Measurements from ENCODE around the gene FGF12. TPM values are rescaled to one million over a fixed set of nuclear protein-coding genes. Genes with fewer than 3 reads are reported as not detected.

Gene FGF12
- total RNA-seq, 2 donors from 2014 or later, result 1.5 TPM; not detected in 1

DNA sequence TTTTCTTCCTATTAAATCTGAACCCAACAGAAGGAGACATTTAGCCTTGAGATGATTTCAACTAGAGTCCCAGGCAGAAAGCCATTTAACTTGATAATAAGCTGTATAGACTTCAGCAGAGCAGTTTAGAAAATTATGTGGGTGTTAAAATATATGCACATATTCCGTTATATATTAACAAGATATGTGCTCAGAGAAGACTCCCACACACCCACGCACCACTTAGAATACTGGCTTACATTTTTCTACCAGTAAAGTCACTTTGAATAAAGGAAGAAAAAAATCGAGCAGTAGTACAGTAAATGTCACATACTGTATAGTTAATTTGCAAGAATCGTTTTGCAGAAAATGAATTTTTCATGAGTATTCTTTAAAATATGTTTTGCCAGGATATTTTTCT, 599.3 kb downstream of the FGF12 start:
- H3K4me3 ChIP-seq, result no peak overlapping the region
- H3K27me3 ChIP-seq (replicated peaks; ENCODE audit: insufficient read depth), result no peaks in the 10 kb centered on the region
- TF ChIP-seq, protein P1, sequence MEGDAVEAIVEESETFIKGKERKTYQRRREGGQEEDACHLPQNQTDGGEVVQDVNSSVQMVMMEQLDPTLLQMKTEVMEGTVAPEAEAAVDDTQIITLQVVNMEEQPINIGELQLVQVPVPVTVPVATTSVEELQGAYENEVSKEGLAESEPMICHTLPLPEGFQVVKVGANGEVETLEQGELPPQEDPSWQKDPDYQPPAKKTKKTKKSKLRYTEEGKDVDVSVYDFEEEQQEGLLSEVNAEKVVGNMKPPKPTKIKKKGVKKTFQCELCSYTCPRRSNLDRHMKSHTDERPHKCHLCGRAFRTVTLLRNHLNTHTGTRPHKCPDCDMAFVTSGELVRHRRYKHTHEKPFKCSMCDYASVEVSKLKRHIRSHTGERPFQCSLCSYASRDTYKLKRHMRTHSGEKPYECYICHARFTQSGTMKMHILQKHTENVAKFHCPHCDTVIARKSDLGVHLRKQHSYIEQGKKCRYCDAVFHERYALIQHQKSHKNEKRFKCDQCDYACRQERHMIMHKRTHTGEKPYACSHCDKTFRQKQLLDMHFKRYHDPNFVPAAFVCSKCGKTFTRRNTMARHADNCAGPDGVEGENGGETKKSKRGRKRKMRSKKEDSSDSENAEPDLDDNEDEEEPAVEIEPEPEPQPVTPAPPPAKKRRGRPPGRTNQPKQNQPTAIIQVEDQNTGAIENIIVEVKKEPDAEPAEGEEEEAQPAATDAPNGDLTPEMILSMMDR (IDR thresholded peaks at IDR 0.05), result no peak
- ATAC-seq (ENCODE audit: insufficient number of reproducible peaks, low FRiP score, low read depth), result no peak
- DNase-seq (ENCODE audit: low spot score), result no peak
- no peaks in the 10 kb centered on the region for H3K4me1 ChIP-seq (ENCODE audit: control insufficient read depth in 1 of 2, low read depth in 2 of 2)
- H3K36me3 ChIP-seq, result no peaks in the 10 kb centered on the region
- no peaks in the 10 kb centered on the region for H3K9me3 ChIP-seq
- no peak overlapping the region for H3K27ac ChIP-seq

DNA sequence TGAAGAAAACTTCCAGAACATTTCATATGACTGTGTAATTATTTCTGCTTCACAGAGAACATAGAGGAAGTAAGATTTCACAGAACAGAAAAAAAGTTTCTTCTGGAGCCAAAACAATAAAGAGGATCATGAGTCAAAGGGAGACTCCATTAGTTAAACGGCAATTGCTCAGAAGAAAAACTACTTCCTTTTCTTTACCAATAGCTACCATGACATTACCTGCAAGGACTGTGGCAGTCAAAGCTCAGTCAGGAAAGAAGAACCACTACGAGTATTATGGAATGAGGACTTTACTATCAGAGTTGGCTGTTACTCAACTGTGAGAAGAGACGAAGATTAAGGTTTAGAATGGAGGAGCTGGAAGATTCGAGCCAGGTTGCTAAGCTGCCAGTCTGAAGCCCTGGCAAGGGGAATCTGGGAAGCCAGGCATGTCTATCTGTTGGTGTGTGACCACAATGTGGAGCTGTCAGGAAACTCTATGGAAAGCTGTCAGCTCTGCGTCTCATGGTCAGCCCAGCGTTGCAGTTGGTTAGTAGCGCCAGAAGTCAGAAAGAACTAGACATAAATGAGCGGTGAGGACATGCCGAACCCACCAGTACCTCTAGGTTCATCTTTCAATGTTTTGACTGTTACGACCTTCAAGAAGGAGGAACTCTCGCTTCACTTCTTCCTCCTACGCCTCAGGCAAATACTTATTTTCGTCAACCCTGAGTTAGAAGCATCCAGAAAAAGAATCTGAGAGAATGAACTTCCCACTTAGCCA, 604.3 kb downstream of the FGF12 start:
- TF ChIP-seq, protein P1 (IDR thresholded peaks at IDR 0.05), result no peak
- no peak for ATAC-seq (ENCODE audit: insufficient number of reproducible peaks, low FRiP score, low read depth)

DNA sequence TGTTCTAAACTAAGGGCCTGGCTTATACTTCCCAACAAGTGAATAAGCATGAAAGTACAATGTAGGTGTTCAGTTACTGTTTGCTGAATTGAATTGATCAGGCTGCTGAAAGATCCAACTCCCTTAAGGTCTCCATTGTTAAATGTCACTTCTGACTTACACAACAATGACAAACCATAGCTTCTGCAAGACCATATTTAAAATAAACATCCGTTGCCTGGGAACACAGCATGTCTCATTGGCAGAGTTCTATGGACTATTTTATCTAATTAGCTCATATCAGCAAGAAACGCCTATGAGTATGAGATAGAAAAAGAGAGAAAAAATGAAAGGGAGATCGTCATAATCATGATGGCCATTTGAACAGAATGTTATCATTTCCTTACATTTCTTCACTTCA, 605.4 kb downstream of the FGF12 start:
- H3K36me3 ChIP-seq, result no peaks in the 10 kb centered on the region
- no peaks in the 10 kb centered on the region for H3K27me3 ChIP-seq (replicated peaks; ENCODE audit: insufficient read depth)
- no peak for DNase-seq (ENCODE audit: low spot score)
- H3K4me1 ChIP-seq (ENCODE audit: control insufficient read depth in 1 of 2, low read depth in 2 of 2), result no peaks in the 10 kb centered on the region
- H3K27ac ChIP-seq, result no peak overlapping the region
- TF ChIP-seq, protein P1 (IDR thresholded peaks at IDR 0.05), result no peak
- H3K4me3 ChIP-seq, result no peak overlapping the region
- no peaks in the 10 kb centered on the region for H3K9me3 ChIP-seq
- ATAC-seq (ENCODE audit: insufficient number of reproducible peaks, low FRiP score, low read depth), result no peak

More for the DNA sequence above, 604.3 kb downstream of the FGF12 start:
- no peaks in the 10 kb centered on the region for H3K36me3 ChIP-seq
- DNase-seq (ENCODE audit: low spot score), result no peak
- H3K9me3 ChIP-seq, result no peaks in the 10 kb centered on the region
- no peaks in the 10 kb centered on the region for H3K27me3 ChIP-seq (replicated peaks; ENCODE audit: insufficient read depth)
- H3K4me1 ChIP-seq (ENCODE audit: control insufficient read depth in 1 of 2, low read depth in 2 of 2), result no peaks in the 10 kb centered on the region
- no peak overlapping the region for H3K4me3 ChIP-seq
- H3K27ac ChIP-seq, result no peak overlapping the region

DNA sequence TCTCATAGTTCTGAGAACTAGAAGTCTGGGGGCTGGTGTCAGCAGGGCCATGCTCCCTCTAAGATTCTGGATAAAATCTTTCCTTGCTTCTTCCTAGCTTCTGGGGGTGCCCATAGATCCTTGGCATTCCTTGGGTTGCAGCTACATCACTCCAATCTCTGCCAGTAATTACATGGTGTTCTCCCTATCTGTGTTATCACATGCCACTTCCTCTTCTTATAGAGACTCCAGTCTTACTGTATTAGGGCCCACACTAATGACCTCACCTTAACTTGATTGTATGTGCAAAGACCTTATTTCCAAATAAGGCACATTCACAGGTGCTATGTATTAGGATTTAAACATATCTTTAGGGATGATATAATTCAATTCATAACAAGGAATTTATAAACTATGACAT, 618.5 kb downstream of the FGF12 start:
- H3K4me3 ChIP-seq, result no peak overlapping the region
- TF ChIP-seq, protein P1 (IDR thresholded peaks at IDR 0.05), result no peak
- no peaks in the 10 kb centered on the region for H3K9me3 ChIP-seq
- ATAC-seq (ENCODE audit: insufficient number of reproducible peaks, low FRiP score, low read depth) (no peak), DNase-seq (ENCODE audit: low spot score) (no peak)
- no peak overlapping the region for H3K27ac ChIP-seq
- H3K4me1 ChIP-seq (ENCODE audit: control insufficient read depth in 1 of 2, low read depth in 2 of 2), result no peaks in the 10 kb centered on the region
- no peaks in the 10 kb centered on the region for H3K36me3 ChIP-seq
- no peaks in the 10 kb centered on the region for H3K27me3 ChIP-seq (replicated peaks; ENCODE audit: insufficient read depth)

DNA sequence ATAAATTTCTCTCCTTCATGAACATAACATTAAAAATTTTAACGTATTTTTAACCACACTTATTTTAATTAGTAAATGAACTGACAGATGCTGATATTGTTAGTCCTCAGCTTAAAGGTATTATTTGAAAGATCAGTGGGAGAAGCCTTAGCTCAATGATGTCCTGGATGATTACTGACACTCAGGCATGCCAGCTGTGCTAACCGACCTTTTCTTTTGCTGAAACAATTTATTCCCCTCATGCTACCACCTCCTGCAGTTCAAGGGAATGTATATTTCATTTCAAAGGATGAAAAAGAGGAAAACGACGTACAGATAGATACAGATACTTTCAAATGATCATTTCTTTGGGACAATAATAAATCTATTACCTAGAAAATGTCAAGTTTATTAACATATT, 620.8 kb downstream of the FGF12 start:
- no peaks in the 10 kb centered on the region for H3K4me1 ChIP-seq (ENCODE audit: control insufficient read depth in 1 of 2, low read depth in 2 of 2)
- ATAC-seq (ENCODE audit: insufficient number of reproducible peaks, low FRiP score, low read depth) (no peak), DNase-seq (ENCODE audit: low spot score) (no peak)
- H3K9me3 ChIP-seq, result no peaks in the 10 kb centered on the region
- H3K27ac ChIP-seq, result no peak overlapping the region
- H3K4me3 ChIP-seq, result no peak overlapping the region
- H3K27me3 ChIP-seq (replicated peaks; ENCODE audit: insufficient read depth), result no peaks in the 10 kb centered on the region
- H3K36me3 ChIP-seq, result no peaks in the 10 kb centered on the region
- TF ChIP-seq, protein P1 (IDR thresholded peaks at IDR 0.05), result no peak

Data from thoracic aorta (tissue), 2 donors.